HUES48 (cell line): ENCODE data around the gene EMC10.
"Not testable (repeated sequence)": the region's sequence is repeated elsewhere in the genome, so short reads cannot be mapped to it uniquely, and the experiment has no call there.

Experiments
- H3K27ac ChIP-seq: one replicate; pipeline ENCODE4 v1.7.0; 2013; ENCODE audit warnings: low read depth, low read length, inconsistent platforms
- H3K27me3 ChIP-seq: 2 replicates; pipeline ENCODE4 v1.6.1; 2013; ENCODE audit warnings: mild to moderate bottlenecking, low read length; ENCODE audit not compliant: control insufficient read depth, insufficient read depth
- H3K36me3 ChIP-seq: 2 replicates; pipeline ENCODE4 v1.6.1; 2013; ENCODE audit warnings: low read length; ENCODE audit not compliant: control insufficient read depth, insufficient read depth
- H3K4me1 ChIP-seq: 2 replicates; pipeline ENCODE4 v1.6.1; 2013; ENCODE audit warnings: mild to moderate bottlenecking, low read length; ENCODE audit not compliant: control insufficient read depth, insufficient read depth
- H3K4me3 ChIP-seq: 2 replicates; pipeline ENCODE4 v1.5.1; 2013; ENCODE audit warnings: mild to moderate bottlenecking, low read depth, low read length
- H3K9ac ChIP-seq: 2 replicates; pipeline ENCODE4 v1.6.1; 2013; ENCODE audit warnings: mild to moderate bottlenecking, low read depth, low read length, moderate library complexity
- H3K9me3 ChIP-seq: 2 replicates; pipeline ENCODE4 v1.6.1; 2013; ENCODE audit warnings: low read length; ENCODE audit not compliant: control insufficient read depth, insufficient read depth

EMC10 gene

GRCh38 chr19:50465986-50466705, 10.2 kb upstream of the EMC10 start:
- Histone ChIP-seq H3K4me3 (no peak overlapping the region), H3K27me3 (no peaks in the 10 kb centered on the region), H3K9ac (no peak overlapping the region), H3K4me1 (peaks cover 5% of the 10 kb centered on the region; the same call in 1 of the 2 replicates), H3K36me3 (no peaks in the 10 kb centered on the region), H3K27ac (no peak overlapping the region), H3K9me3 (no peaks in the 10 kb centered on the region)

- Histone ChIP-seq H3K27me3 (no peaks in the 10 kb centered on the region), H3K9me3 (no peaks in the 10 kb centered on the region), H3K27ac (no peak overlapping the region), H3K4me3 (no peak overlapping the region), H3K4me1 (peaks cover 5% of the 10 kb centered on the region; the same call in 1 of the 2 replicates), H3K9ac (no peak overlapping the region), H3K36me3 (no peaks in the 10 kb centered on the region)
Observed at GRCh38 chr19:50466706-50467039, 9.6 kb upstream of the EMC10 start.

- Histone ChIP-seq H3K4me1 (peaks cover 5% of the 10 kb centered on the region; the same call in 1 of the 2 replicates), H3K27me3 (no peaks in the 10 kb centered on the region), H3K36me3 (no peaks in the 10 kb centered on the region), H3K4me3 (no peak overlapping the region), H3K9me3 (no peaks in the 10 kb centered on the region), H3K9ac (no peak overlapping the region), H3K27ac (no peak overlapping the region)
Observed at GRCh38 chr19:50467566-50467965, 8.7 kb upstream of the EMC10 start.

- Histone ChIP-seq H3K27me3 (no peaks in the 10 kb centered on the region), H3K4me1 (peaks cover 5% of the 10 kb centered on the region; the same call in 1 of the 2 replicates), H3K9me3 (no peaks in the 10 kb centered on the region), H3K9ac (no peak overlapping the region), H3K4me3 (no peak overlapping the region), H3K36me3 (no peaks in the 10 kb centered on the region), H3K27ac (no peak overlapping the region)
Observed at GRCh38 chr19:50468818-50469217, 7.5 kb upstream of the EMC10 start.

GRCh38 chr19:50473336-50473735, 3.0 kb upstream of the EMC10 start:
- not testable (repeated sequence) for H3K4me1 ChIP-seq, H3K36me3 ChIP-seq, H3K9ac ChIP-seq, H3K4me3 ChIP-seq, H3K9me3 ChIP-seq, H3K27me3 ChIP-seq, H3K27ac ChIP-seq

- H3K4me1 ChIP-seq: no peaks in the 10 kb centered on the region
- H3K27ac ChIP-seq: no peak overlapping the region
- H3K27me3 ChIP-seq: no peaks in the 10 kb centered on the region
- peaks cover 19% of the 10 kb centered on the region for H3K36me3 ChIP-seq
- H3K4me3 ChIP-seq: no peak overlapping the region
- H3K9ac ChIP-seq: no peak overlapping the region
- H3K9me3 ChIP-seq: 0 out of 2 replicates have a peak, but pooled peaks cover 5% of the 10 kb centered on the region
Observed at GRCh38 chr19:50475101-50475568, 1.2 kb upstream of the EMC10 start.

GRCh38 chr19:50475736-50476223, 527 bp upstream of the EMC10 start:
- no peak overlapping the region for H3K27ac ChIP-seq
- H3K4me1 ChIP-seq: no peaks in the 10 kb centered on the region
- H3K4me3 ChIP-seq: peak overlapping the region; percentile 90; the same call in 1 of the 2 replicates
- H3K9ac ChIP-seq: no peak overlapping the region
- 0 out of 2 replicates have a peak, but pooled peaks cover 5% of the 10 kb centered on the region for H3K9me3 ChIP-seq
- H3K36me3 ChIP-seq: peaks cover 25% of the 10 kb centered on the region
- H3K27me3 ChIP-seq: no peaks in the 10 kb centered on the region

- no peak overlapping the region for H3K9ac ChIP-seq
- no peaks in the 10 kb centered on the region for H3K4me1 ChIP-seq
- H3K27me3 ChIP-seq: no peaks in the 10 kb centered on the region
- peak overlapping the region; percentile 90 for H3K4me3 ChIP-seq
- H3K9me3 ChIP-seq: 0 out of 2 replicates have a peak, but pooled peaks cover 5% of the 10 kb centered on the region
- H3K27ac ChIP-seq: peak overlapping the region; percentile 96
- H3K36me3 ChIP-seq: peaks cover 35% of the 10 kb centered on the region
Observed at GRCh38 chr19:50476907-50477238, 566 bp downstream of the EMC10 start.

- H3K36me3 ChIP-seq: peaks cover 37% of the 10 kb centered on the region
- H3K4me3 ChIP-seq: peak overlapping the region; percentile 90; the same call in 1 of the 2 replicates
- no peak overlapping the region for H3K9ac ChIP-seq
- H3K9me3 ChIP-seq: 0 out of 2 replicates have a peak, but pooled peaks cover 5% of the 10 kb centered on the region
- no peaks in the 10 kb centered on the region for H3K27me3 ChIP-seq
- H3K27ac ChIP-seq: no peak overlapping the region
- H3K4me1 ChIP-seq: no peaks in the 10 kb centered on the region
Observed at GRCh38 chr19:50477751-50478515, 1.6 kb downstream of the EMC10 start.

- Histone ChIP-seq H3K36me3 (peaks cover 42% of the 10 kb centered on the region), H3K4me1 (no peaks in the 10 kb centered on the region), H3K4me3 (no peak overlapping the region), H3K9ac (no peak overlapping the region), H3K27ac (no peak overlapping the region), H3K9me3 (0 out of 2 replicates have a peak, but pooled peaks cover 5% of the 10 kb centered on the region), H3K27me3 (no peaks in the 10 kb centered on the region)
Observed at GRCh38 chr19:50478901-50479715, 2.8 kb downstream of the EMC10 start.
